ENCODE measurements around the gene ZFP64.

The ZFP64 gene

GRCh38 chr20:52219441-52219840 is 27.9 kb upstream of the ZFP64 start:
- TF ChIP-seq CREB1 (IDR thresholded peaks at IDR 0.05; ENCODE audit: low read depth) = no peak
- TF ChIP-seq FOXM1 (IDR thresholded peaks at IDR 0.05; ENCODE audit: borderline replicate concordance, low read depth) = no peak
- TF ChIP-seq YY1 (IDR thresholded peaks at IDR 0.05; ENCODE audit: low read depth) = no peak
- no peak for TF ChIP-seq CEBPB (IDR thresholded peaks at IDR 0.05)
- no peak for TF ChIP-seq EP300 (IDR thresholded peaks at IDR 0.05; ENCODE audit: borderline replicate concordance)
- no peak for TF ChIP-seq TAF1 (IDR thresholded peaks at IDR 0.05; ENCODE audit: low read depth)
- no peak for TF ChIP-seq NFIC (IDR thresholded peaks at IDR 0.05)

GRCh38 chr20:52217689-52218395 is 26.3 kb upstream of the ZFP64 start:
- TF ChIP-seq YY1 (IDR thresholded peaks at IDR 0.05; ENCODE audit: low read depth) (no peak), ZBTB7A (IDR thresholded peaks at IDR 0.05; ENCODE audit: low read depth) (no peak), CREB1 (IDR thresholded peaks at IDR 0.05; ENCODE audit: low read depth) (no peak), CEBPB (IDR thresholded peaks at IDR 0.05) (no peak), NFIC (IDR thresholded peaks at IDR 0.05) (no peak), TEAD4 (IDR thresholded peaks at IDR 0.05) (no peak), FOXM1 (IDR thresholded peaks at IDR 0.05; ENCODE audit: borderline replicate concordance, low read depth) (no peak), EGR1 (IDR thresholded peaks at IDR 0.05) (no peak), USF1 (IDR thresholded peaks at IDR 0.05) (no peak)

- no peak for TF ChIP-seq RAD21 (IDR thresholded peaks at IDR 0.05; ENCODE audit: low read depth)
Observed at GRCh38 chr20:52213995-52214394, 22.4 kb upstream of the ZFP64 start.

- TF ChIP-seq EP300 (IDR thresholded peaks at IDR 0.05; ENCODE audit: borderline replicate concordance) (no peak), FOXM1 (IDR thresholded peaks at IDR 0.05; ENCODE audit: borderline replicate concordance, low read depth) (no peak), ZBTB7A (IDR thresholded peaks at IDR 0.05; ENCODE audit: low read depth) (no peak), RAD21 (IDR thresholded peaks at IDR 0.05; ENCODE audit: low read depth) (no peak), YY1 (IDR thresholded peaks at IDR 0.05; ENCODE audit: low read depth) (no peak), CEBPB (IDR thresholded peaks at IDR 0.05) (no peak)
Observed at GRCh38 chr20:52212943-52213342, 21.4 kb upstream of the ZFP64 start.

- TF ChIP-seq REST (IDR thresholded peaks at IDR 0.05; ENCODE audit: low read depth) = no peak
- TF ChIP-seq TAF1 (IDR thresholded peaks at IDR 0.05; ENCODE audit: low read depth) = no peak
- no peak for TF ChIP-seq MAX (IDR thresholded peaks at IDR 0.05)
- no peak for TF ChIP-seq USF1 (IDR thresholded peaks at IDR 0.05)
- no peak for TF ChIP-seq EGR1 (IDR thresholded peaks at IDR 0.05)
- no peak for TF ChIP-seq NFIC (IDR thresholded peaks at IDR 0.05)
- no peak for TF ChIP-seq ZBTB7A (IDR thresholded peaks at IDR 0.05; ENCODE audit: low read depth)
- TF ChIP-seq TCF12 (IDR thresholded peaks at IDR 0.05; ENCODE audit: low read depth) = no peak
- no peak for TF ChIP-seq TEAD4 (IDR thresholded peaks at IDR 0.05)
- no peak for TF ChIP-seq RAD21 (IDR thresholded peaks at IDR 0.05; ENCODE audit: low read depth)
- TF ChIP-seq YY1 (IDR thresholded peaks at IDR 0.05; ENCODE audit: low read depth) = no peak
- no peak for TF ChIP-seq EP300 (IDR thresholded peaks at IDR 0.05; ENCODE audit: borderline replicate concordance)
- no peak for TF ChIP-seq CEBPB (IDR thresholded peaks at IDR 0.05)
- TF ChIP-seq CREB1 (IDR thresholded peaks at IDR 0.05; ENCODE audit: low read depth) = no peak
Observed at GRCh38 chr20:52210037-52210990, 18.7 kb upstream of the ZFP64 start.

GRCh38 chr20:52209154-52209571 is 17.6 kb upstream of the ZFP64 start:
- no peak for TF ChIP-seq ZBTB7A (IDR thresholded peaks at IDR 0.05; ENCODE audit: low read depth)
- no peak for TF ChIP-seq FOXM1 (IDR thresholded peaks at IDR 0.05; ENCODE audit: borderline replicate concordance, low read depth)
- TF ChIP-seq TEAD4 (IDR thresholded peaks at IDR 0.05) = no peak
- TF ChIP-seq EP300 (IDR thresholded peaks at IDR 0.05; ENCODE audit: borderline replicate concordance) = no peak
- no peak for TF ChIP-seq RAD21 (IDR thresholded peaks at IDR 0.05; ENCODE audit: low read depth)
- TF ChIP-seq CREB1 (IDR thresholded peaks at IDR 0.05; ENCODE audit: low read depth) = no peak
- no peak for TF ChIP-seq NFIC (IDR thresholded peaks at IDR 0.05)
- TF ChIP-seq CEBPB (IDR thresholded peaks at IDR 0.05) = no peak
- no peak for TF ChIP-seq MAX (IDR thresholded peaks at IDR 0.05)
- no peak for TF ChIP-seq YY1 (IDR thresholded peaks at IDR 0.05; ENCODE audit: low read depth)

Measured in Ishikawa (cell line).